HCT116 (cell line): ENCODE data around the gene MEAK7. TPM values are rescaled to one million over a fixed set of nuclear protein-coding genes. Genes with fewer than 3 reads are reported as not detected.
"Not testable (repeated sequence)": the region's sequence is repeated elsewhere in the genome, so short reads cannot be mapped to it uniquely, and the experiment has no call there.

Source experiments
- ATAC-seq: fragments of 200-7000 bp; cut with Tn5 transposase; 2 replicates; pipeline ENCODE4 v1.9.1; 2020; ENCODE audit warnings: mild to moderate bottlenecking, moderate library complexity
- BruUV-seq: library from RNA; stranded (reverse); fragments of 400-500 nt; replicated peaks from 2 replicates; lab custom pipeline; 2021; lab: Mats Ljungman, UMichigan
- CTCF ChIA-PET: fragments of 300-600 bp; sonication (Branson Sonifier 250); formaldehyde crosslinking; loops from one replicate; lab custom pipeline; 2021; ENCODE audit warnings: antibody characterized with exemption; lab: Charles Lee
- POLR2A ChIA-PET: fragments of 300-600, 350-600 bp; sonication (Branson Sonifier 250); formaldehyde crosslinking; loops from one replicate; lab custom pipeline; 2021; ENCODE audit warnings: antibody characterized with exemption; lab: Charles Lee
- RAD21 ChIA-PET, 2 experiments: fragments of 300-600 bp; sonication (Branson Sonifier 250); formaldehyde crosslinking; loops; one replicate each; lab custom pipeline; 2023; ENCODE audit warnings: low total read pairs in 2 of 2; ENCODE audit not compliant: uncharacterized antibody in 2 of 2, unreplicated experiment in 2 of 2, low non-redundant PET in 1 of 2; lab: Charles Lee
- DNase-seq: peaks from one replicate; pipeline ENCODE4 v3.0.0-alpha.2; 2010; ENCODE audit warnings: low read depth, low spot score
- H2AFZ ChIP-seq: fragments of 200-600 bp; shearing (Covaris generic), sonication (generic); 2 replicates; pipeline ENCODE4 v1.6.1; 2017; ENCODE audit warnings: low read depth, mixed run types, mixed read lengths, antibody characterized with exemption, low read length; ENCODE audit not compliant: poor library complexity, severe bottlenecking
- H3K27ac ChIP-seq: 2 replicates; pipeline ENCODE4 v1.5.1; 2012; ENCODE audit warnings: low read depth, low read length
- H3K27me3 ChIP-seq: fragments of 200-600 bp; sonication (generic); 2 replicates; pipeline ENCODE4 v1.6.1; 2016; ENCODE audit warnings: mixed run types, low read length, mixed read lengths; ENCODE audit not compliant: insufficient read depth
- H3K36me3 ChIP-seq, 2 experiments: fragments of 200-500 bp in 1 of 2; fragments of 200-600 bp in 1 of 2; sonication (Bioruptor generic) in 1 of 2; sonication (generic) in 1 of 2; 2 replicates each; pipeline versions ENCODE4 v1.5.1 to v1.6.1; 2014 to 2016; ENCODE audit warnings: low read length in 2 of 2, inconsistent platforms in 1 of 2, mixed read lengths in 1 of 2, mixed run types in 1 of 2; ENCODE audit not compliant: insufficient read depth in 2 of 2, control insufficient read depth in 1 of 2
- H3K4me1 ChIP-seq, 2 experiments: fragments of 200-600 bp in 1 of 2; sonication (generic) in 1 of 2; 2 replicates each; pipeline versions ENCODE4 v1.5.1 to v1.6.1; 2012 to 2017; ENCODE audit warnings: low read length in 2 of 2, inconsistent platforms in 1 of 2, mild to moderate bottlenecking in 1 of 2, mixed read lengths in 1 of 2, mixed run types in 1 of 2, moderate library complexity in 1 of 2; ENCODE audit not compliant: insufficient read depth in 2 of 2, control insufficient read depth in 1 of 2
- H3K4me2 ChIP-seq: fragments of 200-600 bp; sonication (generic); 2 replicates; pipeline ENCODE4 v1.6.1; 2017; ENCODE audit warnings: mixed run types, low read length, mixed read lengths
- H3K4me3 ChIP-seq, 2 experiments: fragments of 200-600 bp in 1 of 2; sonication (generic) in 1 of 2; replicated peaks in 1 of 2; 2 replicates each; pipeline ENCODE4 v1.5.1; 2011 to 2016; ENCODE audit warnings: low read length in 2 of 2, control low read depth in 1 of 2, low read depth in 1 of 2, mild to moderate bottlenecking in 1 of 2, mixed read lengths in 1 of 2, mixed run types in 1 of 2
- H3K79me2 ChIP-seq: fragments of 200-600 bp; sonication (generic); 2 replicates; pipeline ENCODE4 v1.6.1; 2017; ENCODE audit warnings: mild to moderate bottlenecking, mixed run types, low read length, moderate library complexity, mixed read lengths; ENCODE audit not compliant: insufficient read depth
- H3K9ac ChIP-seq: fragments of 200-600 bp; sonication (generic); 2 replicates; pipeline ENCODE4 v1.6.1; 2016; ENCODE audit warnings: low read length, mixed read lengths
- H3K9me2 ChIP-seq: fragments of 200-600 bp; sonication (generic), shearing (Covaris generic); 2 replicates; pipeline ENCODE4 v1.6.1; 2017; ENCODE audit warnings: mixed run types, mild to moderate bottlenecking, moderate library complexity; ENCODE audit not compliant: insufficient read depth
- H3K9me3 ChIP-seq, 2 experiments: fragments of 200-500 bp in 1 of 2; fragments of 200-600 bp in 1 of 2; sonication (Bioruptor generic) in 1 of 2; sonication (generic) in 1 of 2; 2 replicates each; pipeline ENCODE4 v1.6.1; 2014 to 2017; ENCODE audit warnings: low read length in 2 of 2, mixed read lengths in 2 of 2, inconsistent platforms in 1 of 2, low read depth in 1 of 2, mild to moderate bottlenecking in 1 of 2, mixed run types in 1 of 2, moderate library complexity in 1 of 2; ENCODE audit not compliant: control insufficient read depth in 1 of 2, insufficient read depth in 1 of 2
- H4K20me1 ChIP-seq: fragments of 200-600 bp; sonication (generic), shearing (Covaris generic); 2 replicates; pipeline ENCODE4 v1.6.1; 2017; ENCODE audit warnings: mixed run types, mild to moderate bottlenecking, moderate library complexity; ENCODE audit not compliant: insufficient read depth
- EZH2phosphoT487 ChIP-seq: fragments of 200-600 bp; IDR thresholded peaks from 2 replicates; pipeline ENCODE4 v1.6.1; 2018; ENCODE audit warnings: antibody characterized with exemption, borderline replicate concordance
- POLR2A ChIP-seq: IDR thresholded peaks from 2 replicates; pipeline ENCODE4 v1.7.0; 2011; ENCODE audit warnings: borderline replicate concordance; ENCODE audit not compliant: insufficient read depth, insufficient read length; ENCODE audit errors: extremely low read depth
- POLR2AphosphoS5 ChIP-seq: IDR thresholded peaks from 2 replicates; pipeline ENCODE4 v1.6.1; 2011; ENCODE audit warnings: mild to moderate bottlenecking, low read depth, low read length, moderate library complexity
- SRF ChIP-seq: IDR thresholded peaks from 2 replicates; pipeline ENCODE4 v1.6.1; 2012; ENCODE audit warnings: low read depth
- ZNF274 ChIP-seq: fragments of 200-500 bp; sonication (Bioruptor generic); IDR thresholded peaks from 2 replicates; pipeline ENCODE4 v1.6.1; 2014; ENCODE audit warnings: mild to moderate bottlenecking, low read depth, low read length, inconsistent platforms
- intact Hi-C: fragments of 100-400 bp; cut with micrococcal nuclease; formaldehyde crosslinking; loops from 2 replicates; pipeline ENCODE4 v1.10.0; 2022
- total RNA-seq: library from RNA; stranded (reverse); gene quantifications from one replicate; pipeline ENCODE4 v1.2.1, GENCODE V29; 2021; ENCODE audit not compliant: unreplicated experiment
- TF ChIP-seq, protein P1 (sequence below), 3 experiments: fragments of 200-600 bp in 1 of 3; sonication (generic) in 1 of 3; IDR thresholded peaks in 2 of 3; conservative IDR thresholded peaks in 1 of 3; 2 replicates each; pipeline ENCODE4 v1.5.1; 2012 to 2017; ENCODE audit warnings: low read depth in 2 of 3, low read length in 2 of 3, antibody characterized with exemption in 1 of 3, borderline replicate concordance in 1 of 3, control low read depth in 1 of 3, mild to moderate bottlenecking in 1 of 3, mixed read lengths in 1 of 3, mixed run types in 1 of 3, moderate library complexity in 1 of 3; ENCODE audit not compliant: insufficient read depth in 1 of 3
- TF ChIP-seq, protein P2 (sequence below): IDR thresholded peaks from 2 replicates; pipeline ENCODE4 v1.6.1; 2012
- TF ChIP-seq, protein P3 (sequence below): IDR thresholded peaks from 2 replicates; pipeline ENCODE4 v1.6.1; 2012; ENCODE audit warnings: low read depth

Gene MEAK7
- total RNA-seq, 1 experiment from 2014 or later: 32.2 TPM

DNA sequence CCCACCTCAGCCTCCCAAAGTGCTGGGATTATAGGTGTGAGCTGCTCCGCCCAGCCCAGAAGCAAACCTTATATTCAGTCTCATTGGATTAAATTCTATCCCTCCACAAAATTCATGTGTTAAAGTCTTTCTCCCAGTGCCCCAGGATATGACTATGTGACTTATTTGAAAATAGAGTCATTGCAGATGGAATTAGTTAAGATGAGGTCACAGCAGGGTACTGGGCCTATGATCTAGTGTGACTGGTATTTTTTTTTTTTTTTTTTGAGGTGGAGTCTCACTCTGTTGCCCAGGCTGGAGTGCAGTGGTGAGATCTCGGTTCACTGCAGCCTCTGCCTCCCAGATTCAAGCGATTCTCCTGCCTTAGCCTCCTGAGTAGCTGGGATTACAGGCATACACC lies 13.8 kb upstream of the MEAK7 start:
- intact Hi-C loops: not testable (repeated sequence)

DNA sequence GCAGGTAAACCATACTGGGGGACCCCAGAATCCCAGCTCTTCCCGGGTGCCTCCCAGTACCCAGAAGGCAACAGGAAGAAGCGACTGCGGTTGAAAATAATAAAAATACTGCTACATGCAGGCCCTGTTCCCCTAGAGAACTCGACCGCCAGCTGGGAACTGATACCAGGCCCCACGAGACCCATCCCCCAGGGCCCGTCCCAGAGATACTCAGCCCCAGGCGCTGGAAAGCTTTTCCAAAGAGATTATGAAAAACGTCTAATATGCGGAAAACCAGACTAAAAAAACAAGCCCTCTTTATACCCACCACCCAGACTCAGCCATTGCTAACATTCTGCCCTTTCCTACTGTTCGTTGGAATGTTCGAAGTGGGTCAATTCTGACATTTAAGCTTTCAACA lies 12.9 kb upstream of the MEAK7 start:
- Histone ChIP-seq H4K20me1 (no peaks in the 10 kb centered on the region), H3K79me2 (no peaks in the 10 kb centered on the region), H3K4me1 (peaks cover 0 to 20% of the 10 kb centered on the region in 2 experiments; a peak in 2 of 4 replicates), H2AFZ (no peak overlapping the region), H3K4me2 (no peak overlapping the region), H3K27me3 (no peaks in the 10 kb centered on the region), H3K9me2 (no peaks in the 10 kb centered on the region), H3K36me3 (no peaks in the 10 kb centered on the region), H3K9ac (no peak overlapping the region), H3K4me3 (no peak overlapping the region), H3K9me3 (no peaks in the 10 kb centered on the region), H3K27ac (no peak overlapping the region)
- TF ChIP-seq, protein P1, sequence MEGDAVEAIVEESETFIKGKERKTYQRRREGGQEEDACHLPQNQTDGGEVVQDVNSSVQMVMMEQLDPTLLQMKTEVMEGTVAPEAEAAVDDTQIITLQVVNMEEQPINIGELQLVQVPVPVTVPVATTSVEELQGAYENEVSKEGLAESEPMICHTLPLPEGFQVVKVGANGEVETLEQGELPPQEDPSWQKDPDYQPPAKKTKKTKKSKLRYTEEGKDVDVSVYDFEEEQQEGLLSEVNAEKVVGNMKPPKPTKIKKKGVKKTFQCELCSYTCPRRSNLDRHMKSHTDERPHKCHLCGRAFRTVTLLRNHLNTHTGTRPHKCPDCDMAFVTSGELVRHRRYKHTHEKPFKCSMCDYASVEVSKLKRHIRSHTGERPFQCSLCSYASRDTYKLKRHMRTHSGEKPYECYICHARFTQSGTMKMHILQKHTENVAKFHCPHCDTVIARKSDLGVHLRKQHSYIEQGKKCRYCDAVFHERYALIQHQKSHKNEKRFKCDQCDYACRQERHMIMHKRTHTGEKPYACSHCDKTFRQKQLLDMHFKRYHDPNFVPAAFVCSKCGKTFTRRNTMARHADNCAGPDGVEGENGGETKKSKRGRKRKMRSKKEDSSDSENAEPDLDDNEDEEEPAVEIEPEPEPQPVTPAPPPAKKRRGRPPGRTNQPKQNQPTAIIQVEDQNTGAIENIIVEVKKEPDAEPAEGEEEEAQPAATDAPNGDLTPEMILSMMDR (IDR thresholded peaks at IDR 0.05 in 2 of 3, conservative IDR thresholded peaks at IDR 0.05 in 1 of 3; ENCODE audit: borderline replicate concordance in 1 of 3, insufficient read depth in 1 of 3, low read depth in 2 of 3, low read length in 2 of 3): no peak
- TF ChIP-seq, protein P2, sequence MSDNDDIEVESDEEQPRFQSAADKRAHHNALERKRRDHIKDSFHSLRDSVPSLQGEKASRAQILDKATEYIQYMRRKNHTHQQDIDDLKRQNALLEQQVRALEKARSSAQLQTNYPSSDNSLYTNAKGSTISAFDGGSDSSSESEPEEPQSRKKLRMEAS: no peak
- no peak for TF ChIP-seq ZNF274
- TF ChIP-seq POLR2AphosphoS5: no peak
- TF ChIP-seq, protein P3, sequence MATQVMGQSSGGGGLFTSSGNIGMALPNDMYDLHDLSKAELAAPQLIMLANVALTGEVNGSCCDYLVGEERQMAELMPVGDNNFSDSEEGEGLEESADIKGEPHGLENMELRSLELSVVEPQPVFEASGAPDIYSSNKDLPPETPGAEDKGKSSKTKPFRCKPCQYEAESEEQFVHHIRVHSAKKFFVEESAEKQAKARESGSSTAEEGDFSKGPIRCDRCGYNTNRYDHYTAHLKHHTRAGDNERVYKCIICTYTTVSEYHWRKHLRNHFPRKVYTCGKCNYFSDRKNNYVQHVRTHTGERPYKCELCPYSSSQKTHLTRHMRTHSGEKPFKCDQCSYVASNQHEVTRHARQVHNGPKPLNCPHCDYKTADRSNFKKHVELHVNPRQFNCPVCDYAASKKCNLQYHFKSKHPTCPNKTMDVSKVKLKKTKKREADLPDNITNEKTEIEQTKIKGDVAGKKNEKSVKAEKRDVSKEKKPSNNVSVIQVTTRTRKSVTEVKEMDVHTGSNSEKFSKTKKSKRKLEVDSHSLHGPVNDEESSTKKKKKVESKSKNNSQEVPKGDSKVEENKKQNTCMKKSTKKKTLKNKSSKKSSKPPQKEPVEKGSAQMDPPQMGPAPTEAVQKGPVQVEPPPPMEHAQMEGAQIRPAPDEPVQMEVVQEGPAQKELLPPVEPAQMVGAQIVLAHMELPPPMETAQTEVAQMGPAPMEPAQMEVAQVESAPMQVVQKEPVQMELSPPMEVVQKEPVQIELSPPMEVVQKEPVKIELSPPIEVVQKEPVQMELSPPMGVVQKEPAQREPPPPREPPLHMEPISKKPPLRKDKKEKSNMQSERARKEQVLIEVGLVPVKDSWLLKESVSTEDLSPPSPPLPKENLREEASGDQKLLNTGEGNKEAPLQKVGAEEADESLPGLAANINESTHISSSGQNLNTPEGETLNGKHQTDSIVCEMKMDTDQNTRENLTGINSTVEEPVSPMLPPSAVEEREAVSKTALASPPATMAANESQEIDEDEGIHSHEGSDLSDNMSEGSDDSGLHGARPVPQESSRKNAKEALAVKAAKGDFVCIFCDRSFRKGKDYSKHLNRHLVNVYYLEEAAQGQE: no peak
- TF ChIP-seq SRF: no peak
- TF ChIP-seq POLR2A: no peak
- TF ChIP-seq EZH2phosphoT487: no peak
- ChIA-PET POLR2A (interaction anchor here (0.6 kb wide), 1 partner anchor 154 kb away, joined by 3 read pairs; no protein-coding TSS in a partner anchor), RAD21 (no interaction called here), CTCF (interaction anchor here (2.3 kb wide), 1 partner anchor 11 kb away, joined by 7 read pairs; no protein-coding TSS in a partner anchor)
- DNase-seq: no peak
- intact Hi-C loops: no loop called here
- BruUV-seq: no TSS peak
- ATAC-seq: no peak

More for the DNA sequence above, 13.8 kb upstream of the MEAK7 start:
- H3K79me2 ChIP-seq, H3K9me2 ChIP-seq, H4K20me1 ChIP-seq, DNase-seq, H3K27me3 ChIP-seq, RAD21 ChIA-PET, H3K4me2 ChIP-seq, BruUV-seq, H3K27ac ChIP-seq, H3K9me3 ChIP-seq, H3K36me3 ChIP-seq, H3K4me3 ChIP-seq, H2AFZ ChIP-seq, H3K9ac ChIP-seq, ATAC-seq: not testable (repeated sequence)
- ChIA-PET CTCF (interaction anchor here (3.8 kb wide), 1 partner anchor 12 kb away, joined by 24 read pairs; no protein-coding TSS in a partner anchor), POLR2A (interaction anchor here (0.7 kb wide), 1 partner anchor 150 kb away, joined by 3 read pairs; the partner anchor contains the start of gene ATP2C2)
- H3K4me1 ChIP-seq: peaks cover 0 to 18% of the 10 kb centered on the region in 2 experiments; a peak in 2 of 4 replicates
